ENCODE results near the gene ZCWPW2. TPM values are rescaled to one million over a fixed set of nuclear protein-coding genes. Genes with fewer than 3 reads are reported as not detected.

ZCWPW2 gene
- total and polyA plus RNA-seq, 9 of the 15 experiments (the other 6 are each of a cell fraction or from before 2014, with no cell fraction given): 0.10 to 0.77 (median 0.44) TPM

DNA sequence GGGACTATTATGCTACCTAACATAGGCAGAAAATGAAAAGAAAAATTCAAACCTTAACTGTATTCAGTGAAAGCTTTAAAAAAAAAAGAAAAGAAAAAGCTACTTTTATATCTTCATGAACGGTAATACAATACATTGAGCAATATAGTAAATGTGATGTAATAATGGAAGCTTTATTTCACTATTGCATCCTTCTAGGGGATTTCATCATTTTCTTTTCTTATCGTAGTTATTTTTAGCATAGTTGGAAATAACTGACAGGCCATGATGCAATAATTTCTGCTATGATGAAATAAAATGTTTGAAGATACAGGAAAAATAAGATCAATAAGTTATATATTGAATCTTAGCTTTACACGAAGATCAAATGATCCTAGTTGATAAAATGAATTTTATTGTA, 40.3 kb upstream of the ZCWPW2 start (continued):
- no peak for TF ChIP-seq JUND (IDR thresholded peaks at IDR 0.05; ENCODE audit: borderline replicate concordance, low read depth, low read length)
- no peak; the same call in 2 of the 3 replicates for TF ChIP-seq JUND (tag; IDR thresholded peaks at IDR 0.05; ENCODE audit: borderline replicate concordance, low read depth, low read length)
- TF ChIP-seq, protein P1, sequence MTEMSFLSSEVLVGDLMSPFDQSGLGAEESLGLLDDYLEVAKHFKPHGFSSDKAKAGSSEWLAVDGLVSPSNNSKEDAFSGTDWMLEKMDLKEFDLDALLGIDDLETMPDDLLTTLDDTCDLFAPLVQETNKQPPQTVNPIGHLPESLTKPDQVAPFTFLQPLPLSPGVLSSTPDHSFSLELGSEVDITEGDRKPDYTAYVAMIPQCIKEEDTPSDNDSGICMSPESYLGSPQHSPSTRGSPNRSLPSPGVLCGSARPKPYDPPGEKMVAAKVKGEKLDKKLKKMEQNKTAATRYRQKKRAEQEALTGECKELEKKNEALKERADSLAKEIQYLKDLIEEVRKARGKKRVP (CRISPR knock-in tag; IDR thresholded peaks at IDR 0.05): peak; percentile 80
- no peak for TF ChIP-seq ZFPM2 (CRISPR knock-in tag; IDR thresholded peaks at IDR 0.05)
- TF ChIP-seq MTA2 (IDR thresholded peaks at IDR 0.05; ENCODE audit: low read depth): no peak
- TF ChIP-seq MEF2D (tag; conservative IDR thresholded peaks at IDR 0.05; ENCODE audit: low read depth): peak; percentile 68
- TF ChIP-seq ZNF695 (CRISPR knock-in tag; IDR thresholded peaks at IDR 0.05): no peak
- TF ChIP-seq TAF1 (IDR thresholded peaks at IDR 0.05; ENCODE audit: control insufficient read depth, extremely low read depth, insufficient read depth, low read length, severe bottlenecking): no peak
- TF ChIP-seq NR3C1 (CRISPR knock-in tag; IDR thresholded peaks at IDR 0.05): no peak
- no peak for TF ChIP-seq ZNF699 (CRISPR knock-in tag; IDR thresholded peaks at IDR 0.05; ENCODE audit: insufficient replicate concordance)
- TF ChIP-seq POLR3A (IDR thresholded peaks at IDR 0.05; ENCODE audit: borderline replicate concordance, extremely low read depth, insufficient read depth, insufficient read length): no peak
- no peak for TF ChIP-seq SAP30 (IDR thresholded peaks at IDR 0.05; ENCODE audit: borderline replicate concordance, insufficient read depth, low read depth, low read length, poor library complexity, severe bottlenecking)
- TF ChIP-seq ZNF518B (CRISPR knock-in tag; IDR thresholded peaks at IDR 0.05): no peak
- TF ChIP-seq MEF2A (IDR thresholded peaks at IDR 0.05; ENCODE audit: control insufficient read depth, low read depth, low read length): 0 out of 2 replicates have a peak, but pooled peaks have one; percentile 23
- no peak for TF ChIP-seq NFATC3 (IDR thresholded peaks at IDR 0.05)
- no peak for TF ChIP-seq CEBPZ (IDR thresholded peaks at IDR 0.05; ENCODE audit: borderline replicate concordance, low read depth, low read length)
- TF ChIP-seq FOSL1 (tag; conservative IDR thresholded peaks at IDR 0.05): no peak
- TF ChIP-seq ZKSCAN8 (CRISPR knock-in tag; IDR thresholded peaks at IDR 0.05): no peak
- no peak for TF ChIP-seq ZNF696 (CRISPR knock-in tag; conservative IDR thresholded peaks at IDR 0.05)
- TF ChIP-seq, protein P2, sequence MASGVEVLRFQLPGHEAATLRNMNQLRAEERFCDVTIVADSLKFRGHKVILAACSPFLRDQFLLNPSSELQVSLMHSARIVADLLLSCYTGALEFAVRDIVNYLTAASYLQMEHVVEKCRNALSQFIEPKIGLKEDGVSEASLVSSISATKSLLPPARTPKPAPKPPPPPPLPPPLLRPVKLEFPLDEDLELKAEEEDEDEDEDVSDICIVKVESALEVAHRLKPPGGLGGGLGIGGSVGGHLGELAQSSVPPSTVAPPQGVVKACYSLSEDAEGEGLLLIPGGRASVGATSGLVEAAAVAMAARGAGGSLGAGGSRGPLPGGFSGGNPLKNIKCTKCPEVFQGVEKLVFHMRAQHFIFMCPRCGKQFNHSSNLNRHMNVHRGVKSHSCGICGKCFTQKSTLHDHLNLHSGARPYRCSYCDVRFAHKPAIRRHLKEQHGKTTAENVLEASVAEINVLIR (CRISPR knock-in tag; IDR thresholded peaks at IDR 0.05): no peak
